ENCODE results near the gene ACTR1A.

Gene ACTR1A

GRCh38 chr10:102452672-102453340 is 49.7 kb downstream of the ACTR1A start:
- DNase-seq = peak; percentile 45

- DNase-seq = no peak
Observed at GRCh38 chr10:102451105-102451969, 51.2 kb downstream of the ACTR1A start, which contains the start of gene C10orf95. Gene C10orf95 (minus strand): TSS chr10:102451543. CDS start chr10:102451093, 450 bp downstream.

DNA sequence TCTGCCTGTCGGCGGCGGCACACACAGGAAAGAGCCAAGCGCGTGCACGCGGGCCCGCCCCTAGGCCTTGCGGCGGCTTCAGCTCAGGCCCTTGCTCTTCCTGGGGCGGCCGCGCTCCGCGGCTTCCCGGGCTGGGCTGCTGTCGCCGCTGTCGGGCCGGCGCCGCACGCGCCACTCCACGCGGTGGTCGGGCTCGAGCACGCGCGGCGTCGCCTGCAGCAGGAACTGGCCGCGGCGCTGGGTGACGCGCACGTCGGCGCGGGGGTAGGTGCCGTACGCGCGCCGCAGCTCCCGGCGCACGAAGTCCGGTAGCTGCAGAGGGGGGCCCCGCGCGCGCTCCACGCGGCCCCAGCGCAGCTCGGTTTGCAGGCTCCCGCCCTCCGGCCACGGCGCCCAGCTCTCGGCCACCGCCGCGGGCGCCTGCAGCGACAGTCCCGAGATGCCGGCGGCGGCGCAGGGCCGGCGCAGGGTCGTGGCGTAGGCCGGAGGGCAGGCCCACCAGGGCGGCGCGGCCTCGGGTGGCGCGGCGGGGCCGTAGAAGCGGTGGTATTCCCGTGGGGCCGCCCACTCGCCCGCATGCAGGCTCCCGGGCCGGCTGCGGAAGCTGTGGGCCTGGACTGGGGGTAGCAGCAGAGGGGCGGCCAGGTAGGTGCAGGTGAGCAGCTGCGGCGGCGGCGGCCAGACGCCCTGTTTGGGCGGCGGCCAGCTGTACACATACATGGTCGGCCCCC is 52.0 kb downstream of the ACTR1A start:
- DNase-seq = peak; percentile 77

DNA sequence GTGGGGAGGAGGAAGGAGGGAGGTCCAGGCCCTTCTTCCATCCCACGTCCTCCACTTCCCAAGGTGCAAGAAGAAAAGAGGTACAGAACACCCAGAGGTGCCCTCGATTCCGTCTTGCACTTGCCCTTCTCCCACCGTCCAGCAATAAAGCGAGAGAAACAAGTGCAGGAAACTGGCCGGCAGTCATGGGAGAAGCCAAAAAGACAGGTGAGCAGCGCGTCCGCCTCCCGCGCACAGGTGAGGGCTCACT is 52.5 kb downstream of the ACTR1A start:
- DNase-seq = no peak

- DNase-seq = no peak
Observed at GRCh38 chr10:102449321-102450123, 53.0 kb downstream of the ACTR1A start.

- no peak for DNase-seq
Observed at GRCh38 chr10:102444851-102445250, 57.7 kb downstream of the ACTR1A start.

DNA sequence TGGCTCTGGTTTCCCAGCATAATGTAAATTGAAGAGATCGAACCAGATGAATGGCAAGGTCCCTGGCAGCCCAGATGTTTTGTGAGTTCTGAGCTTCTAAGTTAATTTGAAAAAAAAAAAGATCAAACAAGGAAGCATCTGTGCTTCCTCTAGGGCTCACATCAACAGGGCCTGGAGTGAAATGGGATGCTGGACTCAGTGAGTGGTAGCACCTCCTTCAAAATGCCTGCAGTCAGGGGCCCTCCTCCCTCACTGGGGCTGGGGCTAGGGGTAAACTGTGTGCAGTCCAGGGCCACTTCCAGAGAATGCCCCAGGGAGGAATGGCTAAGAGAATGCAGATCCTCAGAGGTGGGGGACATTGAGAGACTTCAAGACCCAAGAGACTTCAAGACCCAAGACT is 64.1 kb downstream of the ACTR1A start:
- DNase-seq = no peak

DNA sequence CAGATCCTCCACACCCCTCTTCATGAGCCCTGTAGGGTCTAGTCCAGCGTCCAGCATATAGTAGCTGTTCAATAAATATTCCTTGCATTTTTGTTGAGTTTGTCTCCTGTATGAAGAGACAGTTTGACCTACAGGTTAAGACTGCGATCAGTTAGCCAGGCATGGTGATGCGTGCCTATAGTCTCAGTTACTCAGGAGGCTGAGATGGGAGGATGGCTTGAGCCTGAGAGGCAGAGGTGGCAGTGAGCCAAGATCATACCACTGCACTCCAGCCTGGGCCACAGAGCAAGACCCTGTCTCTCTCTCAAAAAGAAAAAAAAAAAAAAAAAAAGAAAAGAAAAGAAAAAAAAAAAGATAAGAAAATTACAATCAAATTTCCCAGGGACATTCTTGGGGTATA is 65.0 kb downstream of the ACTR1A start:
- DNase-seq = no peak

DNA sequence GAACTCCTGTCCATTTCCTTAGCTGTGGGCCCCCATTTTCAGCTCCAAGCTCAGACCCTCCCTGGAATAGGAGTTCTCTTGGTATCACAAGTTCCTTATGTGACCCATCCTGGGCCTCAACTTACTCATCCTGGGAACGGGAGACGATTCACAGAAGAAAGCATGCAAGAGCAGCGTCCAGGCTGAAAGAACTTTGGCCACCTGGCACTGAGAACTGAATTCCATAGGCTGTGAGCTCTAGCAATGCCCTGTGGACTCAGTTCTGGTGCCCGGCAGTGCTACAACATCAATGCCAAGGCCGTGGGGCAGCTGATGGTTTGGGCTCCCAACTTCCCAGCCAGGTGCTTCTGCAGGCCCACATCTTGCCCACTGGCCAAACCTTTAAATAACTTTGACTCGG is 66.2 kb downstream of the ACTR1A start:
- DNase-seq = no peak

DNA sequence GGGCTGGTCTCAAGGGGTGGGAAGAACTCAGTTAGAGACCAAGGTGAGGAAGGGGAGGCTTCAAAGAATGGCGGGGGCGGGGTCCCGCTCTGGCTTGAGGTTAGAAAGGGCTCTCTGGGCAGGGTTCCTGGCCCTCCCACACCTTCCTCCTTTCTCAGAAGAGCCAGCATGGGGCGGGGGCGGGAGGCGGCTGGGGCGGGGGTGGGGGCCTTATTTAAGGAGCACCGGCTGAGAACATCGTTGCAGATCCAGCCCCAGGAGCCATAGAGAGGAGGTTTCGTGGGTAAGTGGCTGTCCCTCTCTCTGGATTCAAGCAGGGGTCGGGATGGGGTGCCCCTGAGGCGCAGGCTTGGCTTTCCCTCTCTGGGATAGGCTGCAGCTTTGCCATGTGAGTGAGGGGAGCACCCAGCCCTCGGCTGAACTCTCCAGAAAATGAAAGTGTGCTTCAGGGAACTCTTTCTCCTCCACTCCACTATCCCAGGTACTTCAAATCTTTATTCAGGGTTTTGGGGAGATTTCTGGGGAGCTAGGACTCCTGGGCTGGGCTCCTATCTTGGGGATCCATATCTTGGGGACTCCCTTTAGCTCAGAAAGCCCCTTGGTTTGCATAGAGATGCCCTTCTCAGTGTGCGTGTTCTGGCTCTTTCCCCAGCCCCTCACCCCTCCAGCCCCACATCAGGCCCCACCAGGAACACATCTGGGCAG is 66.8 kb downstream of the ACTR1A start:
- no peak for DNase-seq

GRCh38 chr10:102435133-102435497 is 67.4 kb downstream of the ACTR1A start:
- DNase-seq = no peak

DNA sequence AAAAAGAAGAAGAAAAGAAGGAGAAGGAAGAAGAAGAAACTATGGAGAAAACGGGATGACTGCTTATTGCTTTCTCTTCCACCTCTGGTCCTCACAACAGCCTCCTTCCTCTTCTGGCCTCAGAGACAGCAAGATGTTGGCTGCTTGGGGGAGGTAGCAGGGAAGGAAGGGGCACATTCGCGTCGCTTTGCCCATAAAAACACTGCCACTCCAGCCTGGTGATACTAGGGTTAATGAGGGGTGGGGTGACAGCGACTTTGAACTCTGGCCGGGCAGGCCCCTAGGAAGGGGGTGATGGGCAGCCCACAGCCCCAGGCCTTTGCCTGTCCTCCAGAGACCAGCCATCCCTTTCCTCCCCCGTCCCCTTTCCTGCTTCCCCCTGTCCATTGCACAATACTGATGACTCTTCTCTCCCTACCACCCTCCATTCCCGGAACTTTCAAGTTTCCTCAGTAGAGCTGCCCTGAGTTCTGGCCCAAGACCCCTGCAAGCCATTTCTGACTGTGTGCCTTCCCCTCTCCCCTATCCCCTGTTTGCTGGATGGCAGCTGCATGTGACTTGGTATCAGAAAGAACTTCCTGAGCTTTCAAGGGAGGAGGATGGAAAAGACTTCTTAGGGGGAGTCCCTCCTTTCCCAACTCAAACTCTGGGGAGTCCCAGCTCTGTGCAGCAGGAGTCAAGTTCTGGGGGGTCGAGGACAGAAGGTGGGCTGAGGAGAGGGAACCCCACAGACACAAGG is 67.9 kb downstream of the ACTR1A start:
- DNase-seq = no peak

- DNase-seq = no peak
Observed at GRCh38 chr10:102433619-102434046, 68.9 kb downstream of the ACTR1A start.

- DNase-seq = peak; percentile 97
Observed at GRCh38 chr10:102432162-102432950, 70.2 kb downstream of the ACTR1A start, which contains the start of gene CUEDC2. Gene CUEDC2 (minus strand): TSS chr10:102432574. CDS start chr10:102425188, 7,386 bp downstream.

- no peak for DNase-seq
Observed at GRCh38 chr10:102431452-102432124, 70.9 kb downstream of the ACTR1A start.

- DNase-seq = no peak
Observed at GRCh38 chr10:102429468-102429867, 73.0 kb downstream of the ACTR1A start.

Measured in midbrain (tissue), 1 donor.